ENCODE data around the gene C1orf232. TPM values are rescaled to one million over a fixed set of nuclear protein-coding genes. Genes with fewer than 3 reads are reported as not detected.
A peak's percentile ranks its signal among the peaks of the same experiment; 100 is the strongest.

Gene C1orf232
- total and polyA plus RNA-seq, 8 donors: not detected

- no peak overlapping the region for H3K4me3 ChIP-seq
- 96% methylated on average over 8 of the region's 8 CpGs for WGBS, 2 donors
- FAIRE-seq (no peak), ATAC-seq (no peak), DNase-seq (no peak)
- H3K4me1 ChIP-seq: no peaks in the 10 kb centered on the region
- intact Hi-C loops (cut with DNase I): no loop called here
- TF ChIP-seq CTCF (IDR thresholded peaks at IDR 0.05): no peak
- no peaks in the 10 kb centered on the region for H3K9me3 ChIP-seq
- no peak overlapping the region for H3K27ac ChIP-seq
- H3K27me3 ChIP-seq: no peaks in the 10 kb centered on the region
- H3K36me3 ChIP-seq: peaks cover 0 to 14% (median 0%) of the 10 kb centered on the region in 3 donors
Observed at GRCh38 chr1:26188477-26188876, 19.7 kb upstream of the C1orf232 start.

GRCh38 chr1:26187882-26188281 is 19.1 kb upstream of the C1orf232 start:
- WGBS, 2 donors: 94 to 96% methylated on average over 6 of the region's 6 CpGs
- FAIRE-seq (no peak), DNase-seq (no peak), ATAC-seq (no peak)
- H3K36me3 ChIP-seq: peaks cover 0 to 20% (median 0%) of the 10 kb centered on the region in 3 donors
- intact Hi-C loops (cut with DNase I): no loop called here
- H3K4me3 ChIP-seq: no peak overlapping the region
- TF ChIP-seq CTCF (IDR thresholded peaks at IDR 0.05): no peak
- no peaks in the 10 kb centered on the region for H3K4me1 ChIP-seq
- no peaks in the 10 kb centered on the region for H3K9me3 ChIP-seq
- no peaks in the 10 kb centered on the region for H3K27me3 ChIP-seq
- H3K27ac ChIP-seq: no peak overlapping the region

GRCh38 chr1:26184883-26185282 is 16.1 kb upstream of the C1orf232 start:
- FAIRE-seq (no peak), ATAC-seq (no peak), DNase-seq (no peak)
- Histone ChIP-seq H3K4me3 (no peak overlapping the region), H3K27me3 (no peaks in the 10 kb centered on the region), H3K36me3 (peaks cover 0 to 40% (median 0%) of the 10 kb centered on the region in 3 donors), H3K4me1 (no peaks in the 10 kb centered on the region), H3K27ac (no peak overlapping the region), H3K9me3 (no peaks in the 10 kb centered on the region)
- 97 to 98% methylated on average over 21 of the region's 21 CpGs for WGBS, 2 donors
- TF ChIP-seq CTCF (IDR thresholded peaks at IDR 0.05): no peak
- intact Hi-C loops (cut with DNase I): no loop called here

DNA sequence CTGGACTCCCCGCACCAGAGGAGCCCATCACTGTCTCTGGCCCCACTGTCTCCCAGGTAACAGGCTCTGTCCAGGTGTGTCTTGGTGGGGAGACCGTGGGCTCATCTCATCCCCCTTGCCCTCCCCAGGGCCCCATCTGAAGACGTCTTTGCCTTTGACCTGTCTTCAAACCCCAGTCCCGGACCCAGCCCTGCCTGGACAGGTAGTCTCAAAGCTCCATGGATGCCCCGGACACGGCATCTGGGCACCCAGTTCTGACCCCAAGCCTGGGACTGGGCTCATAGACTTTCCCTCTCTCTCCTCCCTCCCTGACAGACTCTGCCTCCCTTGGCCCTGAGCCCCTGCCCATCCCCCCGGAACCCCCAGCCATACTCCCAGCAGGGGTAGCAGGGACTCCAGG is 15.3 kb upstream of the C1orf232 start:
- no peak for TF ChIP-seq CTCF (IDR thresholded peaks at IDR 0.05)
- no peak for ATAC-seq

GRCh38 chr1:26182383-26182696 is 13.6 kb upstream of the C1orf232 start:
- Histone ChIP-seq H3K27ac (no peak overlapping the region), H3K9me3 (no peaks in the 10 kb centered on the region), H3K27me3 (no peaks in the 10 kb centered on the region), H3K4me1 (peaks cover 5 to 8% (median 6%) of the 10 kb centered on the region in 3 donors), H3K4me3 (no peak overlapping the region), H3K36me3 (peaks cover 0 to 40% (median 0%) of the 10 kb centered on the region in 3 donors)
- TF ChIP-seq CTCF (IDR thresholded peaks at IDR 0.05): no peak
- intact Hi-C loops (cut with DNase I): no loop called here
- DNase-seq (no peak), FAIRE-seq (no peak), ATAC-seq (no peak)
- 81 to 86% methylated on average over 7 of the region's 7 CpGs for WGBS, 2 donors

More for the DNA sequence above, 15.3 kb upstream of the C1orf232 start:
- no peak for FAIRE-seq
- WGBS, 2 donors: 91 to 93% methylated on average over 7 of the region's 7 CpGs
- Histone ChIP-seq H3K4me3 (no peak overlapping the region), H3K9me3 (no peaks in the 10 kb centered on the region), H3K27ac (no peak overlapping the region), H3K4me1 (no peaks in the 10 kb centered on the region), H3K36me3 (peaks cover 0 to 40% (median 0%) of the 10 kb centered on the region in 3 donors), H3K27me3 (no peaks in the 10 kb centered on the region)
- intact Hi-C loops (cut with DNase I): no loop called here
- DNase-seq: peak in 1 of 6 donors; percentile 57

Measured in pancreas (tissue), 10 donors.